Fibroblast of the aortic adventitia (primary cell): ENCODE results near the gene TMEM182. TPM values are rescaled to one million over a fixed set of nuclear protein-coding genes. Genes with fewer than 3 reads are reported as not detected.

Experiments used
- DNase-seq: peaks from one replicate; pipeline ENCODE4 v3.0.0-alpha.2; 2010; ENCODE audit warnings: low read depth
- H3K4me3 ChIP-seq: 2 replicates; pipeline ENCODE4 v1.5.1; 2011; ENCODE audit warnings: low read depth, mild to moderate bottlenecking, control low read depth, low read length, moderate library complexity
- total RNA-seq: library from RNA; depleted of rRNA; stranded (reverse); fragments of >200 nt; gene quantifications from 2 replicates; pipeline ENCODE4 v1.2.3, GENCODE V29; 2012; ENCODE audit warnings: low replicate concordance
- TF ChIP-seq, protein P1 (sequence below): IDR thresholded peaks from 2 replicates; pipeline ENCODE4 v1.5.1; 2011; ENCODE audit warnings: mild to moderate bottlenecking, low read length, control low read depth, inconsistent platforms; ENCODE audit not compliant: insufficient read depth

Gene TMEM182
- total RNA-seq, 1 donor, result 2.1 TPM

GRCh38 chr2:102765061-102765460, 3.2 kb downstream of the TMEM182 start:
- TF ChIP-seq, protein P1, sequence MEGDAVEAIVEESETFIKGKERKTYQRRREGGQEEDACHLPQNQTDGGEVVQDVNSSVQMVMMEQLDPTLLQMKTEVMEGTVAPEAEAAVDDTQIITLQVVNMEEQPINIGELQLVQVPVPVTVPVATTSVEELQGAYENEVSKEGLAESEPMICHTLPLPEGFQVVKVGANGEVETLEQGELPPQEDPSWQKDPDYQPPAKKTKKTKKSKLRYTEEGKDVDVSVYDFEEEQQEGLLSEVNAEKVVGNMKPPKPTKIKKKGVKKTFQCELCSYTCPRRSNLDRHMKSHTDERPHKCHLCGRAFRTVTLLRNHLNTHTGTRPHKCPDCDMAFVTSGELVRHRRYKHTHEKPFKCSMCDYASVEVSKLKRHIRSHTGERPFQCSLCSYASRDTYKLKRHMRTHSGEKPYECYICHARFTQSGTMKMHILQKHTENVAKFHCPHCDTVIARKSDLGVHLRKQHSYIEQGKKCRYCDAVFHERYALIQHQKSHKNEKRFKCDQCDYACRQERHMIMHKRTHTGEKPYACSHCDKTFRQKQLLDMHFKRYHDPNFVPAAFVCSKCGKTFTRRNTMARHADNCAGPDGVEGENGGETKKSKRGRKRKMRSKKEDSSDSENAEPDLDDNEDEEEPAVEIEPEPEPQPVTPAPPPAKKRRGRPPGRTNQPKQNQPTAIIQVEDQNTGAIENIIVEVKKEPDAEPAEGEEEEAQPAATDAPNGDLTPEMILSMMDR, result no peak
- DNase-seq, result no peak

GRCh38 chr2:102768253-102768652, 6.4 kb downstream of the TMEM182 start:
- TF ChIP-seq, protein P1, result no peak

More at GRCh38 chr2:102765061-102765460, 3.2 kb downstream of the TMEM182 start:
- H3K4me3 ChIP-seq, result no peak overlapping the region

DNA sequence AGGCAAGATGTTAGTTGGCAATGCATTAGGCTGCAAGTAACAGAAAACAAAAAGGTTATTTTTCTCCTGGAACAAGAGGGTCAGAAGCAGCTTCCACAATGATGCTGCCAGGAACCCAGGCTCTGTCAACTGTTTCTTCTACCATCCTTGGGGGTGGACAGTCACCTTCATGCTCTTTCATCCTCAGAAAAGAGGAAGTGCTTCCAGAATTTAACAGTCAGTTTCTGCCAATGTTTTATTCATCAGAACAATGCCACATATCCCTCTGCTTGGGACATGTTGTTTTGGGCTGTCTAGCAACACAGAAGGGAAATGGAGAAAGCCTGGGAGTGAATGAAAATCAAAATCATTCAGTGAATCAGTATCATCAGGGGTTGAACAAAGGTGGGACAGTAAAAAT, 7.1 kb downstream of the TMEM182 start:
- TF ChIP-seq, protein P1, result no peak
- DNase-seq, result no peak

More at GRCh38 chr2:102768253-102768652, 6.4 kb downstream of the TMEM182 start:
- H3K4me3 ChIP-seq, result no peak overlapping the region
- no peak for DNase-seq

GRCh38 chr2:102770506-102770905, 8.7 kb downstream of the TMEM182 start:
- H3K4me3 ChIP-seq, result no peak overlapping the region
- TF ChIP-seq, protein P1, result no peak
- DNase-seq, result no peak

More for the DNA sequence above, 7.1 kb downstream of the TMEM182 start:
- H3K4me3 ChIP-seq, result no peak overlapping the region

DNA sequence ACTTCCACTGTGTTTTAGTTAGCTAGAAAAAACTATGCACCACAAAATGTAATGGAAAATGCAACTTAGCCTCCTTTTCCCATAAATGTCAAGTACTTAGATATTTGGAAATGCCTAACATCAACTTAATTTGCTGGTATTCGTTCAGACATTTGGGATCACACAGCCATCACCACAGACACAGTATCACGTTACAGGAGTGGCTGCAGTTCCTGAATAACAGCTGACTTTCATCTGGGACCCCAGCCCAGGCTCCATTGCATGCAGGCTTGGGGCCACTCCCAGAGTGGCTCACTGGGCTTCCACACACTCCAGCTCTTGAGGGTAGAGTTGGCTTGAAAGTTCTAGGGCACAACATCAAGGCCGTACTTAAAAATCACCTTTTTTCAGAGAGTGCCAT, 9.3 kb downstream of the TMEM182 start:
- no peak for DNase-seq
- TF ChIP-seq, protein P1, result no peak
- H3K4me3 ChIP-seq, result no peak overlapping the region

GRCh38 chr2:102772659-102773058, 10.8 kb downstream of the TMEM182 start:
- no peak for DNase-seq
- TF ChIP-seq, protein P1, result no peak

GRCh38 chr2:102773149-102773705, 11.4 kb downstream of the TMEM182 start:
- no peak overlapping the region for H3K4me3 ChIP-seq
- DNase-seq, result no peak
- TF ChIP-seq, protein P1, result no peak

More at GRCh38 chr2:102772659-102773058, 10.8 kb downstream of the TMEM182 start:
- H3K4me3 ChIP-seq, result no peak overlapping the region
